BJ (cell line): ENCODE measurements around the gene PSTPIP1. TPM values are rescaled to one million over a fixed set of nuclear protein-coding genes. Genes with fewer than 3 reads are reported as not detected.

ENCODE experiments used
- CTCF ChIA-PET: fragments of 350-600 bp; formaldehyde crosslinking; extraction: SDS; loops from one replicate; lab custom pipeline; 2021; ENCODE audit warnings: antibody characterized with exemption, inconsistent platforms; lab: Yijun Ruan, JAX
- POLR2A ChIA-PET: fragments of 300-600 bp; sonication (Branson Sonifier 250); formaldehyde crosslinking; extraction: SDS; loops from one replicate; lab custom pipeline; 2021; ENCODE audit warnings: antibody characterized with exemption; lab: Charles Lee
- DNase-seq: peaks from one replicate; pipeline ENCODE4 v3.0.0-alpha.2; 2011; ENCODE audit warnings: low read depth
- H3K27me3 ChIP-seq: 2 replicates; pipeline ENCODE4 v1.6.0; 2011; ENCODE audit warnings: low read length; ENCODE audit not compliant: control insufficient read depth, insufficient read depth
- H3K36me3 ChIP-seq: 2 replicates; pipeline ENCODE4 v1.5.1; 2011; ENCODE audit warnings: low read length; ENCODE audit not compliant: control insufficient read depth, insufficient read depth
- H3K4me3 ChIP-seq: 2 replicates; pipeline ENCODE4 v1.5.1; 2011; ENCODE audit warnings: low read depth, mild to moderate bottlenecking, control low read depth, low read length
- polyA plus RNA-seq: library from polyadenylated mRNA; depleted of rRNA; stranded (reverse); fragments of >200 nt; gene quantifications from 2 replicates; pipeline ENCODE4 v1.2.3, GENCODE V29; 2011
- TF ChIP-seq, protein P1 (sequence below): IDR thresholded peaks from 2 replicates; pipeline ENCODE4 v1.5.1; 2011; ENCODE audit warnings: low read depth, mild to moderate bottlenecking, control low read depth, inconsistent platforms, low read length, moderate library complexity; ENCODE audit not compliant: insufficient read depth

The PSTPIP1 gene
- polyA plus RNA-seq, 1 experiment, result not detected

DNA sequence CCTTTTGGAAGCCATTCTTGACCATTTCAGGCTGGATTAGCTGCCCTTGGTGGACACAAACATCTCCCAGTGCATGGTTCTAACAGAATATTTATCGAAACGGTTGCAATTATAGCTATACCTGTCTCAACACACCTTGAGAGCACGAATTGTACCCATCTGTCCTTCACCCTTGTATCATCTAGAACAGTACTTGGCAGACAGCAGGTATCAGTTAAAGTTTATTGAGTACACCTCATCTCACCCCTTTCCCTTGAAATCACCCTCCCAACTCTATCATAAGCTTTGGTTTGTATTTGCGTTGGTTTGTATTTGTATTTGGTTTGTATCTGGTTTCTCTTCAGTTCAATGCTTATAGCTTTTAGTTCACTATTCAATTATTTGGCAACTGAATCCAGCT is 63.5 kb downstream of the PSTPIP1 start:
- no peak for DNase-seq
- CTCF ChIA-PET, result interaction anchor here (0.6 to 1.6 kb wide), 3 partner anchors 8 to 36 kb away, joined by 4 to 5 read pairs (median 4); no protein-coding TSS in a partner anchor

DNA sequence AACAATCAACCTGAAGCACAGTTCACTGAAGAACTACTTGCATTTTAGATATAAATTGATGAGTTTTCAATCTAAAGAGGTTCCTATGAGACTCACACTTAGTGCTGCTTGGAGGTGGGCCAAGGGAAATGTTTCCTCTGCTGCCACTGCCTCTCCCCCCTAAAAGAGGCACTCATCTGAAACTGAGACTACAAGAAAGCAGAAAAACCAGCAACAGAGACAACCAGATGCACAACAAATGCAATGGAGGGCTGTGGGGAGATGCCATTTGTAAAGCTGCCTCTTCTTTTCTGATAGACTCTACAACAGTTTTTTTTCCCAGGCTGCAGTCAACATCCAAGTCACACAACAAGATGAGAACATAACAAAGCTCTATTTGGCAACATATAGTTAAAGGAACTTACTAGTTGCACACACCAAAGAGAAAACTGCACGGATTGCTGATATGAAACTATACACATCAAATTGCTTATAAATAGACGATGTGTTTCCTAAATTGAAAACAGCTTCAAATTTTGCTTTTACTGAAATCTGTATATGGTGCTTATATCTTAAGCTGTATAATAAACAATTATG is 64.9 kb downstream of the PSTPIP1 start:
- Histone ChIP-seq H3K4me3 (no peak overlapping the region), H3K36me3 (no peaks in the 10 kb centered on the region), H3K27me3 (no peaks in the 10 kb centered on the region)
- ChIA-PET POLR2A (no interaction called here), CTCF (interaction anchor here (0.7 to 1.6 kb wide), 5 partner anchors 9 to 483 kb away, joined by 3 to 5 read pairs (median 3); no protein-coding TSS in a partner anchor)
- no peak for DNase-seq
- TF ChIP-seq, protein P1, sequence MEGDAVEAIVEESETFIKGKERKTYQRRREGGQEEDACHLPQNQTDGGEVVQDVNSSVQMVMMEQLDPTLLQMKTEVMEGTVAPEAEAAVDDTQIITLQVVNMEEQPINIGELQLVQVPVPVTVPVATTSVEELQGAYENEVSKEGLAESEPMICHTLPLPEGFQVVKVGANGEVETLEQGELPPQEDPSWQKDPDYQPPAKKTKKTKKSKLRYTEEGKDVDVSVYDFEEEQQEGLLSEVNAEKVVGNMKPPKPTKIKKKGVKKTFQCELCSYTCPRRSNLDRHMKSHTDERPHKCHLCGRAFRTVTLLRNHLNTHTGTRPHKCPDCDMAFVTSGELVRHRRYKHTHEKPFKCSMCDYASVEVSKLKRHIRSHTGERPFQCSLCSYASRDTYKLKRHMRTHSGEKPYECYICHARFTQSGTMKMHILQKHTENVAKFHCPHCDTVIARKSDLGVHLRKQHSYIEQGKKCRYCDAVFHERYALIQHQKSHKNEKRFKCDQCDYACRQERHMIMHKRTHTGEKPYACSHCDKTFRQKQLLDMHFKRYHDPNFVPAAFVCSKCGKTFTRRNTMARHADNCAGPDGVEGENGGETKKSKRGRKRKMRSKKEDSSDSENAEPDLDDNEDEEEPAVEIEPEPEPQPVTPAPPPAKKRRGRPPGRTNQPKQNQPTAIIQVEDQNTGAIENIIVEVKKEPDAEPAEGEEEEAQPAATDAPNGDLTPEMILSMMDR, result no peak

More for the DNA sequence above, 63.5 kb downstream of the PSTPIP1 start:
- H3K27me3 ChIP-seq, result no peaks in the 10 kb centered on the region
- no peaks in the 10 kb centered on the region for H3K36me3 ChIP-seq
- no peak overlapping the region for H3K4me3 ChIP-seq
- POLR2A ChIA-PET, result no interaction called here
- TF ChIP-seq, protein P1, result no peak

DNA sequence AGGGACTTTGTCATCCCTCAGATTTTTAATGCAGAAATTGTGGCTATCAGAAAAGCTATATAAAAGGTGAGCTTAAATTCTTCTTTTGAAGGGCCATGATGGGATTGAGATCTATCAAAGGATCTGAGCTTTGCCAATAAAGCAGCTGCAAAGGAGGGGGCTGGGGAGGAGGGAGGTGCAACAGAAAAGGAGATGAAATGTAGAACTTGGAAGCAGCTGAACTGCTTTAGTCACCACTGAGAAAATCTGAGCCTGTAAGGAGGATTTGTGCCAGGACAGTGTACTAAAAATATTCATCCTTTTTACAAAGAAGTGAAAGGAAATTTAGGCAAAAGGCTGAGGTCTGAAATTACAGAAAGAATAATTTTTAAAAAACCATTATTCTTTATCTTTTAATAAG is 65.6 kb downstream of the PSTPIP1 start:
- ChIA-PET POLR2A (no interaction called here), CTCF (interaction anchor here (1.2 to 1.6 kb wide), 3 partner anchors 10 to 483 kb away, joined by 3 to 5 read pairs (median 4); no protein-coding TSS in a partner anchor)
- TF ChIP-seq, protein P1, result no peak
- Histone ChIP-seq H3K27me3 (no peaks in the 10 kb centered on the region), H3K4me3 (no peak overlapping the region), H3K36me3 (no peaks in the 10 kb centered on the region)
- DNase-seq, result no peak

DNA sequence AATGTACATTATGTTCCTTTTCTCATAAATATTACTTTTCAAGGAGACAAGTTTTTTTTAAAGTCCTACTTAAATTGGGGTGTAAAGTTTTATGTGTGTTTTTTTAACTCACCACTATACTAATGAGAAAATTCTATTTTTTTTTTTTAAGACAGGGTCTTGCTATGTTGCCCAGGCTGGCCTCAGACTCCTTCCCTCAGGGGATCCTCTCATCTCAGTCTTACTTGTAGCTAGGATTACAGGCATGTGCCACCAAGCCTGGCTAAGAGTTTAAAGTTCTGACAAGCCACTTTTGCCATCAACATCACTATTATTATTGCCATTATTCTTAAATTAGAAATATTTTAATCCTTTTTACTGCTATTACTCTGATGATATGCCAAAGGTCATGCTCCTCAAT is 68.3 kb downstream of the PSTPIP1 start:
- no peaks in the 10 kb centered on the region for H3K27me3 ChIP-seq
- no peak for DNase-seq
- no peaks in the 10 kb centered on the region for H3K36me3 ChIP-seq
- CTCF ChIA-PET, result no interaction called here
- TF ChIP-seq, protein P1, result no peak
- POLR2A ChIA-PET, result no interaction called here
- no peak overlapping the region for H3K4me3 ChIP-seq

DNA sequence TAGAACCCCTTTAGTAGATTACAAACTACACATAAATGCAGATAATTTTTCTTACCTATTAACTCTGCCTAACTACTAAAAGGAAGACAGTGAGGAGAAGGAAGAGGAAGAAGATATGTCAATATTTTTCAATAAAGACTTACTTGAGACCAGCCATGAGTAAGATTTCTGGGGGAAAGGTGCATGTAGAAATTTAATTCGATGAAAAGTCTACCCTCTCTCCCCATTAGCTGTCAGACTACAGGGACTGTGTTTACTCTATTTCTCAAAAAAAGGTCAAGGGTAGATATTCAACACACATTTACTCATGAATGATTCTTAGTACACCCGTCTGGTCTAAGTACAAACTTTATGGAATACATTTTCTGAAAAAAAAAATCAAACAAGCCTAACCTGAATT is 69.1 kb downstream of the PSTPIP1 start:
- TF ChIP-seq, protein P1, result no peak
- ChIA-PET POLR2A (no interaction called here), CTCF (interaction anchor here (0.9 kb wide), 1 partner anchor 14 kb away, joined by 3 read pairs; no protein-coding TSS in a partner anchor)
- Histone ChIP-seq H3K27me3 (no peaks in the 10 kb centered on the region), H3K4me3 (no peak overlapping the region), H3K36me3 (no peaks in the 10 kb centered on the region)
- no peak for DNase-seq
